ENCODE results near the gene TEPSIN. TPM values are rescaled to one million over a fixed set of nuclear protein-coding genes. Genes with fewer than 3 reads are reported as not detected.

TEPSIN gene
- total and polyA plus RNA-seq, 7 donors, result 6.9 to 42.8 (median 23.5) TPM

GRCh38 chr17:81179861-81180260, 59.0 kb downstream of the TEPSIN start:
- TF ChIP-seq CTCF (IDR thresholded peaks at IDR 0.05), result no peak
- TF ChIP-seq EP300 (IDR thresholded peaks at IDR 0.05), result no peak
- TF ChIP-seq POLR2AphosphoS5 (IDR thresholded peaks at IDR 0.05), result no peak
- TF ChIP-seq POLR2A (IDR thresholded peaks at IDR 0.05), result no peak
- no peaks in the 10 kb centered on the region for H3K36me3 ChIP-seq
- no peak for DNase-seq
- H3K9me3 ChIP-seq, result peaks cover 0 to 3% (median 0%) of the 10 kb centered on the region in 4 donors
- WGBS, 2 donors, result 81 to 86% methylated on average over 12 of the region's 12 CpGs
- H3K27ac ChIP-seq, result no peak overlapping the region
- intact Hi-C loops (cut with DNase I), result no loop called here
- peaks cover 0 to 30% (median 9%) of the 10 kb centered on the region in 3 donors for H3K27me3 ChIP-seq
- H3K4me3 ChIP-seq, result no peak overlapping the region
- H3K4me1 ChIP-seq, result no peaks in the 10 kb centered on the region

GRCh38 chr17:81179220-81179619, 59.6 kb downstream of the TEPSIN start:
- no peak for TF ChIP-seq POLR2AphosphoS5 (IDR thresholded peaks at IDR 0.05)
- no peak for TF ChIP-seq CTCF (IDR thresholded peaks at IDR 0.05)
- TF ChIP-seq POLR2A (IDR thresholded peaks at IDR 0.05), result no peak
- no peak for TF ChIP-seq EP300 (IDR thresholded peaks at IDR 0.05)
- WGBS, 2 donors, result 78 to 82% methylated on average over 9 of the region's 9 CpGs
- intact Hi-C loops (cut with DNase I), result no loop called here
- H3K9me3 ChIP-seq, result peaks cover 0 to 3% (median 0%) of the 10 kb centered on the region in 4 donors
- no peak for DNase-seq
- peaks cover 0 to 26% (median 9%) of the 10 kb centered on the region in 3 donors for H3K27me3 ChIP-seq
- H3K4me3 ChIP-seq, result no peak overlapping the region
- H3K36me3 ChIP-seq, result no peaks in the 10 kb centered on the region
- H3K4me1 ChIP-seq, result no peaks in the 10 kb centered on the region
- H3K27ac ChIP-seq, result no peak overlapping the region

Other genes with a start within 250 kb of the TEPSIN start
- 10 to 100 TPM; 15.7 to 28.2 (median 22.2) TPM for gene CHMP6, start 247.2 kb downstream of the TEPSIN start, total RNA-seq
- gene CHMP6, start 247.2 kb downstream of the TEPSIN start, polyA plus RNA-seq, result 10 to 100 TPM; 36.3 to 40.4 (median 37.2) TPM
- gene BAIAP2, start 203.9 kb downstream of the TEPSIN start, total RNA-seq, result 10 to 100 TPM; 32.6 to 52.3 (median 50.9) TPM
- 10 to 100 TPM in 2 of 3 donors, 1 to 10 TPM in 1; 6.5 to 17.2 (median 14.4) TPM for gene BAIAP2, start 203.9 kb downstream of the TEPSIN start, polyA plus RNA-seq
- gene PVALEF, start 73.5 kb downstream of the TEPSIN start, total RNA-seq, result not detected
- not detected for gene PVALEF, start 73.5 kb downstream of the TEPSIN start, polyA plus RNA-seq
- gene AATK, start 72.8 kb downstream of the TEPSIN start, total RNA-seq, result 1 to 10 TPM in 3 of 4 donors, under 1 TPM in 1; 0.16 to 9.6 (median 5.4) TPM
- 1 to 10 TPM in 2 of 3 donors, under 1 TPM in 1; 0.69 to 4.2 (median 4.1) TPM for gene AATK, start 72.8 kb downstream of the TEPSIN start, polyA plus RNA-seq
- 10 to 100 TPM in 1 of 4 donors, 1 to 10 TPM in 3; 4.1 to 11.6 (median 5.1) TPM for gene CEP131, start 16.1 kb downstream of the TEPSIN start, total RNA-seq
- 10 to 100 TPM in 1 of 3 donors, 1 to 10 TPM in 2; 1.8 to 10.5 (median 4.8) TPM for gene CEP131, start 16.1 kb downstream of the TEPSIN start, polyA plus RNA-seq
- gene NDUFAF8, start 263 bp upstream of the TEPSIN start, total RNA-seq, result 10 to 100 TPM in 3 of 4 donors, 1 to 10 TPM in 1; 8.6 to 52.4 (median 35.0) TPM
- gene NDUFAF8, start 263 bp upstream of the TEPSIN start, polyA plus RNA-seq, result 10 to 100 TPM; 19.7 to 37.6 (median 26.4) TPM
- gene SLC38A10, start 56.3 kb upstream of the TEPSIN start, total RNA-seq, result 10 to 100 TPM; 32.1 to 54.8 (median 42.3) TPM
- 10 to 100 TPM in 2 of 3 donors, 1 to 10 TPM in 1; 7.8 to 88.7 (median 14.1) TPM for gene SLC38A10, start 56.3 kb upstream of the TEPSIN start, polyA plus RNA-seq
- 10 to 100 TPM in 1 of 4 donors, 1 to 10 TPM in 3; 3.8 to 18.6 (median 7.2) TPM for gene BAHCC1, start 156.4 kb upstream of the TEPSIN start, total RNA-seq
- gene BAHCC1, start 156.4 kb upstream of the TEPSIN start, polyA plus RNA-seq, result 10 to 100 TPM in 1 of 3 donors, 1 to 10 TPM in 2; 1.8 to 12.9 (median 3.0) TPM